Osteoblast (primary cell): ENCODE results near the gene CCDC60. TPM values are rescaled to one million over a fixed set of nuclear protein-coding genes. Genes with fewer than 3 reads are reported as not detected.

Experiments
- DNase-seq: peaks from one replicate; pipeline ENCODE4 v3.0.0; 2011; ENCODE audit warnings: low spot score, mixed read lengths; ENCODE audit not compliant: insufficient read length; ENCODE audit errors: missing footprints
- H2AFZ ChIP-seq: 2 replicates; pipeline ENCODE4 v1.6.0; 2011; ENCODE audit warnings: mild to moderate bottlenecking, low read length
- H3K27ac ChIP-seq: 2 replicates; pipeline ENCODE4 v1.5.1; 2011; ENCODE audit warnings: mild to moderate bottlenecking, low read depth, low read length, moderate library complexity
- H3K27me3 ChIP-seq: 2 replicates; pipeline ENCODE4 v1.6.0; 2012; ENCODE audit warnings: mild to moderate bottlenecking, control low read depth, inconsistent platforms, low read length, moderate library complexity; ENCODE audit not compliant: insufficient read depth
- H3K36me3 ChIP-seq: 2 replicates; pipeline ENCODE4 v1.5.1; 2011; ENCODE audit warnings: mild to moderate bottlenecking, low read length, control low read depth, moderate library complexity; ENCODE audit not compliant: insufficient read depth
- H3K4me1 ChIP-seq: 2 replicates; pipeline ENCODE4 v1.5.1; 2011; ENCODE audit warnings: mild to moderate bottlenecking, low read length, control low read depth, moderate library complexity; ENCODE audit not compliant: insufficient read depth
- H3K4me2 ChIP-seq: 2 replicates; pipeline ENCODE4 v1.6.0; 2011; ENCODE audit warnings: mild to moderate bottlenecking, low read length; ENCODE audit not compliant: insufficient read depth
- H3K4me3 ChIP-seq: fragments of 200-600 bp; sonication (generic); 3 replicates; pipeline ENCODE4 v1.5.1; 2012; ENCODE audit warnings: mild to moderate bottlenecking, low read length, inconsistent platforms; ENCODE audit not compliant: insufficient read depth
- H3K79me2 ChIP-seq: 2 replicates; pipeline ENCODE4 v1.6.0; 2012; ENCODE audit warnings: mild to moderate bottlenecking, low read length, control low read depth, inconsistent platforms; ENCODE audit not compliant: insufficient read depth
- H3K9me3 ChIP-seq: 2 replicates; pipeline ENCODE4 v1.5.1; 2011; ENCODE audit warnings: low read depth, low read length, control low read depth
- H4K20me1 ChIP-seq: 2 replicates; pipeline ENCODE4 v1.6.0; 2012; ENCODE audit warnings: mild to moderate bottlenecking, low read length, control low read depth; ENCODE audit not compliant: insufficient read depth
- total RNA-seq: library from RNA; depleted of rRNA; stranded (reverse); fragments of >200 nt; gene quantifications from 2 replicates; pipeline ENCODE4 v1.2.3, GENCODE V29; 2012
- TF ChIP-seq, protein P1 (sequence below): IDR thresholded peaks from 2 replicates; pipeline ENCODE4 v1.5.1; 2011; ENCODE audit warnings: mild to moderate bottlenecking, low read depth, low read length, moderate library complexity; ENCODE audit errors: extremely low read depth

The CCDC60 gene
- total RNA-seq, 1 donor, result not detected

DNA sequence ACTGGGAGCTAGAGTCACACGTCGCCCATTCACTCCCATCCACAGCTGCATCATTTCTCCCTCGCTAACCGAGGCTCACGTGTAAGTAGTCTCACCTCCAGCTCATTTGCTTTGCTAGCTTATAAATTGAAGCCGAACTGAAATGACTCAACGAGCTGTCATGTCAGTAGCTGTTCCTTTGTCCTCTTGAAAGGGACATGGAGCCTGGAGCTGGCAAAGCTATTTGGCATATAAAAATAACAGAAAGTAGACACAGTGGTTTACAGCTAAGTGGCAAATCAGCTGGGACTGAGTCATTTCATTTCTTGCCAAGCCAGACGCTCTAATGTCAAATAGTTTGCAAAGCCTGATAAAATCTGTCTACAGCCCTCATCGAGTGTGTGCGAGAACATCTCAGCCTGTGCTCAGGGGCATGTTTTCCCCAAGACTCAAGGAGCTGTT is 144.6 kb downstream of the CCDC60 start:
- Histone ChIP-seq H4K20me1 (no peaks in the 10 kb centered on the region), H2AFZ (no peak overlapping the region), H3K4me2 (no peak overlapping the region), H3K36me3 (no peaks in the 10 kb centered on the region), H3K9me3 (no peaks in the 10 kb centered on the region), H3K27me3 (no peaks in the 10 kb centered on the region), H3K27ac (no peak overlapping the region), H3K4me3 (no peak overlapping the region), H3K79me2 (no peaks in the 10 kb centered on the region), H3K4me1 (no peaks in the 10 kb centered on the region)
- DNase-seq, result no peak
- TF ChIP-seq, protein P1, sequence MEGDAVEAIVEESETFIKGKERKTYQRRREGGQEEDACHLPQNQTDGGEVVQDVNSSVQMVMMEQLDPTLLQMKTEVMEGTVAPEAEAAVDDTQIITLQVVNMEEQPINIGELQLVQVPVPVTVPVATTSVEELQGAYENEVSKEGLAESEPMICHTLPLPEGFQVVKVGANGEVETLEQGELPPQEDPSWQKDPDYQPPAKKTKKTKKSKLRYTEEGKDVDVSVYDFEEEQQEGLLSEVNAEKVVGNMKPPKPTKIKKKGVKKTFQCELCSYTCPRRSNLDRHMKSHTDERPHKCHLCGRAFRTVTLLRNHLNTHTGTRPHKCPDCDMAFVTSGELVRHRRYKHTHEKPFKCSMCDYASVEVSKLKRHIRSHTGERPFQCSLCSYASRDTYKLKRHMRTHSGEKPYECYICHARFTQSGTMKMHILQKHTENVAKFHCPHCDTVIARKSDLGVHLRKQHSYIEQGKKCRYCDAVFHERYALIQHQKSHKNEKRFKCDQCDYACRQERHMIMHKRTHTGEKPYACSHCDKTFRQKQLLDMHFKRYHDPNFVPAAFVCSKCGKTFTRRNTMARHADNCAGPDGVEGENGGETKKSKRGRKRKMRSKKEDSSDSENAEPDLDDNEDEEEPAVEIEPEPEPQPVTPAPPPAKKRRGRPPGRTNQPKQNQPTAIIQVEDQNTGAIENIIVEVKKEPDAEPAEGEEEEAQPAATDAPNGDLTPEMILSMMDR, result no peak

DNA sequence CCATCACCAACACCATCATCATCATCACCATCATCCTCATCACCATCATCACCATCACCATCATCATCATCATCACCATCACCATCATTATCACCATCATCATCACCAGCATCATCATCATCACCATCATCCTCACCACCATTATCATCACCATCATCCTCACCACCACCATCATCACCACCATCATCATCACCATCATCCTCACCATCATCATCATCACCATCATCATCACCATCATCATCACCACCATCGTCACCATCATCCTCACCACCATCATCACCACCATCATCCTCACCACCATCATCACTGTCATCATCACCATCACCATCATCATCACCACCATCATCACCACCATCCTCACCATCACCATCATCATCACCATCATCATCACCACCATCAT is 146.0 kb downstream of the CCDC60 start:
- Histone ChIP-seq H4K20me1 (no peaks in the 10 kb centered on the region), H3K27me3 (no peaks in the 10 kb centered on the region), H3K4me2 (no peak overlapping the region), H3K36me3 (no peaks in the 10 kb centered on the region), H3K4me3 (no peak overlapping the region), H3K4me1 (no peaks in the 10 kb centered on the region), H3K79me2 (no peaks in the 10 kb centered on the region), H2AFZ (no peak overlapping the region), H3K27ac (no peak overlapping the region), H3K9me3 (no peaks in the 10 kb centered on the region)
- DNase-seq, result no peak
- TF ChIP-seq, protein P1, result no peak

GRCh38 chr12:119486599-119487154 is 152.1 kb downstream of the CCDC60 start:
- no peak overlapping the region for H3K4me3 ChIP-seq
- no peak for DNase-seq
- H3K79me2 ChIP-seq, result no peaks in the 10 kb centered on the region
- no peaks in the 10 kb centered on the region for H3K4me1 ChIP-seq
- TF ChIP-seq, protein P1, result no peak
- no peak overlapping the region for H3K27ac ChIP-seq
- H3K27me3 ChIP-seq, result no peaks in the 10 kb centered on the region
- H3K4me2 ChIP-seq, result no peak overlapping the region
- no peaks in the 10 kb centered on the region for H3K36me3 ChIP-seq
- H4K20me1 ChIP-seq, result no peaks in the 10 kb centered on the region
- no peaks in the 10 kb centered on the region for H3K9me3 ChIP-seq
- no peak overlapping the region for H2AFZ ChIP-seq

DNA sequence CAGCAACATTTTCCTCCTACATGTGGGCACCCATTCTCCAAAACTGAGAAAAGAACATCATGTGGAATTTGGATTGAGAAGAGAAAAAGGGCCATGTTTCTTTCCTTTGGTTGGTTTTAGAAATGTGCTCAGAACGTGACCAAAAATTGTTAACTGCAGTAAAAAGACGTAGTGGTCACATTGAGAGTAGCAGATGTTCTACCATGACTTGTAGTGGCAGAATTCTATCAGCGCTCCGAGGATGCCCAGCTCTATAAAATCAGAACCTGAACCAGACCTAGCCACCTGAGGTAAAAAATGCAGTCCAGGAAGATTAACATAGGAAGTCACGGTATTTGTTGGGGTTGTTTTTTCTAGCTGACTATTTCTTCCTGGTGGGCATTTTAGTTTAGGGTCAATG is 157.3 kb downstream of the CCDC60 start:
- Histone ChIP-seq H3K27ac (no peak overlapping the region), H3K27me3 (no peaks in the 10 kb centered on the region), H2AFZ (no peak overlapping the region), H3K79me2 (no peaks in the 10 kb centered on the region), H3K4me1 (no peaks in the 10 kb centered on the region), H4K20me1 (no peaks in the 10 kb centered on the region), H3K4me3 (no peak overlapping the region), H3K4me2 (no peak overlapping the region), H3K36me3 (no peaks in the 10 kb centered on the region), H3K9me3 (no peaks in the 10 kb centered on the region)
- TF ChIP-seq, protein P1, result no peak
- no peak for DNase-seq
